Breast epithelium (tissue), 3 donors: ENCODE measurements around the gene RIMBP2.

Experiments
- POLR2A ChIP-seq: fragments of 450-650 bp; IDR thresholded peaks from one replicate; pipeline ENCODE4 v1.6.1; 2016; ENCODE audit warnings: antibody characterized with exemption, mild to moderate bottlenecking, moderate library complexity
- POLR2AphosphoS5 ChIP-seq, 3 donors: sonication (generic); formaldehyde crosslinking; IDR thresholded peaks; one replicate each; pipeline ENCODE4 v1.6.1; 2017; ENCODE audit warnings: antibody characterized with exemption in 3 of 3
- TF ChIP-seq, protein P1 (sequence below), 3 donors: fragments of 450-650 bp; IDR thresholded peaks; one replicate each; pipeline ENCODE4 v1.5.1; 2016 to 2017; ENCODE audit warnings: antibody characterized with exemption in 3 of 3, mild to moderate bottlenecking in 3 of 3, moderate library complexity in 3 of 3

DNA sequence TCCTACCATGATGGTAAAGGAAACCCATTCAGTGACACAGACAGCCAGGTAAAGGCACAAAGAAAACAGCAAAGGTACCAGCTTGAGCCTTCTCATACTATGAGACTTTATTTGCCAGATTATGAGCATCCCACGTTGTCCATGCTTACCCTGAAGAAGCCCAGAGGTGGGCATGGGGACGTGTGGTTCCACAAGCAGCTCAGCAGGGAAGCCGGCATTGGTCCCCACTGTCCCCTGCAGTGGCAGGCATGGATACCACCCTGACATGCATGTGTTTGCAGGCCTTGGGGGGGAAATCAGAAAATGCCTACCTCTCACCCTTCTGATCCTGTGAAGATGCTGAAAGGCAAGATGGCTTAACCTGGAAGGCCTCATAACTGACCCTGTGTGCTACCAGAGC, 195.3 kb downstream of the RIMBP2 start:
- TF ChIP-seq, protein P1, sequence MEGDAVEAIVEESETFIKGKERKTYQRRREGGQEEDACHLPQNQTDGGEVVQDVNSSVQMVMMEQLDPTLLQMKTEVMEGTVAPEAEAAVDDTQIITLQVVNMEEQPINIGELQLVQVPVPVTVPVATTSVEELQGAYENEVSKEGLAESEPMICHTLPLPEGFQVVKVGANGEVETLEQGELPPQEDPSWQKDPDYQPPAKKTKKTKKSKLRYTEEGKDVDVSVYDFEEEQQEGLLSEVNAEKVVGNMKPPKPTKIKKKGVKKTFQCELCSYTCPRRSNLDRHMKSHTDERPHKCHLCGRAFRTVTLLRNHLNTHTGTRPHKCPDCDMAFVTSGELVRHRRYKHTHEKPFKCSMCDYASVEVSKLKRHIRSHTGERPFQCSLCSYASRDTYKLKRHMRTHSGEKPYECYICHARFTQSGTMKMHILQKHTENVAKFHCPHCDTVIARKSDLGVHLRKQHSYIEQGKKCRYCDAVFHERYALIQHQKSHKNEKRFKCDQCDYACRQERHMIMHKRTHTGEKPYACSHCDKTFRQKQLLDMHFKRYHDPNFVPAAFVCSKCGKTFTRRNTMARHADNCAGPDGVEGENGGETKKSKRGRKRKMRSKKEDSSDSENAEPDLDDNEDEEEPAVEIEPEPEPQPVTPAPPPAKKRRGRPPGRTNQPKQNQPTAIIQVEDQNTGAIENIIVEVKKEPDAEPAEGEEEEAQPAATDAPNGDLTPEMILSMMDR (IDR thresholded peaks at IDR 0.05), result no peak
- TF ChIP-seq POLR2AphosphoS5 (IDR thresholded peaks at IDR 0.05), result no peak
- no peak for TF ChIP-seq POLR2A
